Measurements from ENCODE around the gene CORO6. TPM values are rescaled to one million over a fixed set of nuclear protein-coding genes. Genes with fewer than 3 reads are reported as not detected.

CORO6 gene
- total and polyA plus RNA-seq, 2 of the 13 experiments (the other 11 are each of a cell fraction or from before 2014, with no cell fraction given), result 0.42 to 0.82 TPM

GRCh38 chr17:29613352-29613837 lies 9.3 kb downstream of the CORO6 start (continued):
- TF ChIP-seq GABPB1 (CRISPR knock-in tag; IDR thresholded peaks at IDR 0.05), result peak; percentile 74
- no peak for TF ChIP-seq FOXP1 (IDR thresholded peaks at IDR 0.05)
- no peak for TF ChIP-seq FOXP1 (CRISPR knock-in tag; IDR thresholded peaks at IDR 0.05)
- no peak for TF ChIP-seq ATF1 (CRISPR knock-in tag; IDR thresholded peaks at IDR 0.05)
- 0 out of 2 replicates have a peak, but pooled peaks have one; percentile 32 for TF ChIP-seq MNT (IDR thresholded peaks at IDR 0.05)
- peak; percentile 67; the same call in 1 of the 2 replicates for TF ChIP-seq ZNF724P (CRISPR knock-in tag; IDR thresholded peaks at IDR 0.05; ENCODE audit: borderline replicate concordance)
- TF ChIP-seq TRIM22 (IDR thresholded peaks at IDR 0.05), result no peak
- peak; percentile 82 for TF ChIP-seq ZNF230 (CRISPR knock-in tag; IDR thresholded peaks at IDR 0.05)
- TF ChIP-seq NFKBIZ (CRISPR knock-in tag; IDR thresholded peaks at IDR 0.05), result peak; percentile 66; the same call in 1 of the 2 replicates
- no peak for TF ChIP-seq RBM22 (optimal IDR thresholded peaks at IDR 0.05; ENCODE audit: low read length)
- no peak for TF ChIP-seq FOXO1 (CRISPR knock-in tag; IDR thresholded peaks at IDR 0.05)
- TF ChIP-seq RFX3 (CRISPR knock-in tag; IDR thresholded peaks at IDR 0.05), result no peak
- TF ChIP-seq ZNF510 (CRISPR knock-in tag; IDR thresholded peaks at IDR 0.05; ENCODE audit: low read depth), result 0 out of 2 replicates have a peak, but pooled peaks have one; percentile 52
- TF ChIP-seq NPAS2 (CRISPR knock-in tag; IDR thresholded peaks at IDR 0.05; ENCODE audit: borderline replicate concordance), result no peak
- TF ChIP-seq RAD51 (IDR thresholded peaks at IDR 0.05; ENCODE audit: borderline replicate concordance), result no peak
- TF ChIP-seq ZNF546 (CRISPR knock-in tag; conservative IDR thresholded peaks at IDR 0.05), result peak; percentile 61; the same call in 1 of the 2 replicates
- no peak; the same call in 1 of the 2 replicates for TF ChIP-seq FOXP4 (CRISPR knock-in tag; IDR thresholded peaks at IDR 0.05)
- TF ChIP-seq ZNF451 (CRISPR knock-in tag; IDR thresholded peaks at IDR 0.05), result peak; percentile 87; the same call in 1 of the 2 replicates
- no peak for TF ChIP-seq MAFK (conservative IDR thresholded peaks at IDR 0.05 in 1 of 2, IDR thresholded peaks at IDR 0.05 in 1 of 2; ENCODE audit: low read length in 2 of 2)
- TF ChIP-seq SOX6 (IDR thresholded peaks at IDR 0.05), result no peak
- TF ChIP-seq SOX6 (CRISPR knock-in tag; IDR thresholded peaks at IDR 0.05), result peak; percentile 55
- 0 out of 2 replicates have a peak, but pooled peaks have one; percentile 12 for TF ChIP-seq ZMYM3 (CRISPR knock-in tag; IDR thresholded peaks at IDR 0.05)
- no peak; the same call in 1 of the 2 replicates for TF ChIP-seq ZBTB7B (CRISPR knock-in tag; IDR thresholded peaks at IDR 0.05)
- no peak for TF ChIP-seq KLF15 (CRISPR knock-in tag; IDR thresholded peaks at IDR 0.05; ENCODE audit: borderline replicate concordance)
- TF ChIP-seq ZFP90 (CRISPR knock-in tag; IDR thresholded peaks at IDR 0.05; ENCODE audit: borderline replicate concordance), result peak; percentile 18; the same call in 1 of the 2 replicates
- peak; percentile 88; the same call in 1 of the 2 replicates for TF ChIP-seq ZNF704 (CRISPR knock-in tag; IDR thresholded peaks at IDR 0.05; ENCODE audit: borderline replicate concordance)
- TF ChIP-seq GATA4 (IDR thresholded peaks at IDR 0.05; ENCODE audit: borderline replicate concordance, low read depth), result no peak
- no peak for TF ChIP-seq PHB2 (IDR thresholded peaks at IDR 0.05; ENCODE audit: partially characterized antibody)
